HepG2 (cell line): Measurements from ENCODE around the gene CERS6. TPM values are rescaled to one million over a fixed set of nuclear protein-coding genes. Genes with fewer than 3 reads are reported as not detected.

Experiments
- CEBPB ChIP-seq: IDR thresholded peaks from 2 replicates; pipeline ENCODE4 v1.6.1; 2011; ENCODE audit warnings: low read depth, low read length, improper control_type of control experiment, borderline replicate concordance
- EED ChIP-seq: sonication (generic); formaldehyde crosslinking; IDR thresholded peaks from 2 replicates; pipeline ENCODE4 v1.5.0; 2020; ENCODE audit warnings: mild to moderate bottlenecking, missing genetic modification reagents
- MLLT10 ChIP-seq: sonication (generic); formaldehyde crosslinking; IDR thresholded peaks from 2 replicates; pipeline ENCODE4 v1.4.0; 2020; ENCODE audit warnings: missing genetic modification reagents
- NCOR1 ChIP-seq: fragments of 200-600 bp; sonication (generic); IDR thresholded peaks from 2 replicates; pipeline ENCODE4 v1.7.0; 2017; ENCODE audit warnings: antibody characterized with exemption, low read length, borderline replicate concordance
- POGZ ChIP-seq: sonication (generic); formaldehyde crosslinking; IDR thresholded peaks from 2 replicates; pipeline ENCODE4 v1.4.0; 2020; ENCODE audit warnings: mild to moderate bottlenecking, missing genetic modification reagents
- SOX5 ChIP-seq: IDR thresholded peaks from 2 replicates; pipeline ENCODE4 v1.6.1; 2016; ENCODE audit warnings: borderline replicate concordance
- ZSCAN22 ChIP-seq: sonication (generic); formaldehyde crosslinking; IDR thresholded peaks from 2 replicates; pipeline ENCODE4 v1.4.0; 2020; ENCODE audit warnings: mild to moderate bottlenecking, missing genetic modification reagents
- polyA plus RNA-seq, 8 experiments: library from polyadenylated mRNA; depleted of rRNA in 3 of 8; stranded (reverse) in 7 of 8; unstranded in 1 of 8; fragments of >200 nt; fragmentation: Illumina TruSeq in 4 of 8; extraction: Trizol in 4 of 8; gene quantifications; 2 replicates each; pipeline versions ENCODE4 v1.2.1 to v1.2.3, GENCODE V29; 2011 to 2016; ENCODE audit warnings: low read depth in 4 of 8, missing spikeins in 1 of 8, mixed read lengths in 1 of 8; ENCODE audit not compliant: insufficient read depth in 1 of 8
- total RNA-seq, 5 experiments: library from RNA; depleted of rRNA; stranded (reverse); fragments of >200 nt; fragmentation: Illumina TruSeq; extraction: Trizol; gene quantifications; 2 replicates each; pipeline ENCODE4 v1.2.3, GENCODE V29; 2016; ENCODE audit warnings: low read depth in 1 of 5
- TF ChIP-seq, protein P1 (sequence below): sonication (generic); formaldehyde crosslinking; IDR thresholded peaks from 2 replicates; pipeline ENCODE4 v1.4.0; 2020; ENCODE audit warnings: missing genetic modification reagents
- TF ChIP-seq, protein P2 (sequence below): sonication (generic); formaldehyde crosslinking; IDR thresholded peaks from 2 replicates; pipeline ENCODE4 v1.4.0; 2020; ENCODE audit warnings: missing genetic modification reagents, borderline replicate concordance
- TF ChIP-seq, protein P3 (sequence below): IDR thresholded peaks from 2 replicates; pipeline ENCODE4 v1.6.1; 2016; ENCODE audit warnings: low read depth
- TF ChIP-seq, protein P4 (sequence below): IDR thresholded peaks from 2 replicates; pipeline ENCODE4 v1.6.1; 2018; ENCODE audit warnings: missing genetic modification reagents
- TF ChIP-seq, protein P5 (sequence below), 2 experiments: fragments of 450-650 bp in 1 of 2; sonication (generic) in 1 of 2; formaldehyde crosslinking in 1 of 2; IDR thresholded peaks; 2 replicates each; pipeline versions ENCODE4 v1.6.1 to v1.8.0; 2016 to 2022; ENCODE audit warnings: antibody characterized with exemption in 1 of 2, mild to moderate bottlenecking in 1 of 2, missing genetic modification reagents in 1 of 2

Gene CERS6
- total and polyA plus RNA-seq, 2 of the 13 experiments (the other 11 are each of a cell fraction or from before 2014, with no cell fraction given), result 10.1 to 20.3 TPM

DNA sequence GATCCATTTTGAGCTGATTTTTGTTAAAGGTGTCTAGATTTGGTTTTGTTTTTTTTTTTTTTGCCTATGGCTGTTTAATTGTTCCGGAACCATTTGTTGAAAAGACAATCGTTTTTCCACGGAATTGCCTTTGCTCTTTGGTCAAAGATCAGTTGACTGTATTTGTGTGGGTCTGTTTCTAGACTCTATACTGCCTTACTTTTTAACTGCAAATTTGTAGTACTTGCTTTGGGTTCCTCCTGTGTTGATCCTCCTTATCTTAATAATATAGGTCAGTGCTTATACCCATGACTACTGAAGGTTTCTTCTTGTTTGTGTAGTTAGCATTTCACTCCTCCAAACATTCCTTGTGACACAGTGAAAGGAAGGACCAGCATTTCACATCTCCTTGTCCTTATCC, 30.4 kb downstream of the CERS6 start (continued):
- TF ChIP-seq, protein P1, sequence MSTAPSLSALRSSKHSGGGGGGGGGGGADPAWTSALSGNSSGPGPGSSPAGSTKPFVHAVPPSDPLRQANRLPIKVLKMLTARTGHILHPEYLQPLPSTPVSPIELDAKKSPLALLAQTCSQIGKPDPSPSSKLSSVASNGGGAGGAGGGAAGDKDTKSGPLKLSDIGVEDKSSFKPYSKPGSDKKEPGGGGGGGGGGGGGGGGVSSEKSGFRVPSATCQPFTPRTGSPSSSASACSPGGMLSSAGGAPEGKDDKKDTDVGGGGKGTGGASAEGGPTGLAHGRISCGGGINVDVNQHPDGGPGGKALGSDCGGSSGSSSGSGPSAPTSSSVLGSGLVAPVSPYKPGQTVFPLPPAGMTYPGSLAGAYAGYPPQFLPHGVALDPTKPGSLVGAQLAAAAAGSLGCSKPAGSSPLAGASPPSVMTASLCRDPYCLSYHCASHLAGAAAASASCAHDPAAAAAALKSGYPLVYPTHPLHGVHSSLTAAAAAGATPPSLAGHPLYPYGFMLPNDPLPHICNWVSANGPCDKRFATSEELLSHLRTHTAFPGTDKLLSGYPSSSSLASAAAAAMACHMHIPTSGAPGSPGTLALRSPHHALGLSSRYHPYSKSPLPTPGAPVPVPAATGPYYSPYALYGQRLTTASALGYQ (CRISPR knock-in tag), result no peak
- TF ChIP-seq SOX5 (CRISPR knock-in tag) (0 out of 2 replicates have a peak, but pooled peaks have one; percentile 41), EED (no peak), CEBPB (no peak), NCOR1 (peak; percentile 51; the same call in 1 of the 2 replicates), POGZ (CRISPR knock-in tag) (0 out of 2 replicates have a peak, but pooled peaks have one; percentile 26), ZSCAN22 (no peak), MLLT10 (CRISPR knock-in tag) (no peak)
- TF ChIP-seq, protein P2, sequence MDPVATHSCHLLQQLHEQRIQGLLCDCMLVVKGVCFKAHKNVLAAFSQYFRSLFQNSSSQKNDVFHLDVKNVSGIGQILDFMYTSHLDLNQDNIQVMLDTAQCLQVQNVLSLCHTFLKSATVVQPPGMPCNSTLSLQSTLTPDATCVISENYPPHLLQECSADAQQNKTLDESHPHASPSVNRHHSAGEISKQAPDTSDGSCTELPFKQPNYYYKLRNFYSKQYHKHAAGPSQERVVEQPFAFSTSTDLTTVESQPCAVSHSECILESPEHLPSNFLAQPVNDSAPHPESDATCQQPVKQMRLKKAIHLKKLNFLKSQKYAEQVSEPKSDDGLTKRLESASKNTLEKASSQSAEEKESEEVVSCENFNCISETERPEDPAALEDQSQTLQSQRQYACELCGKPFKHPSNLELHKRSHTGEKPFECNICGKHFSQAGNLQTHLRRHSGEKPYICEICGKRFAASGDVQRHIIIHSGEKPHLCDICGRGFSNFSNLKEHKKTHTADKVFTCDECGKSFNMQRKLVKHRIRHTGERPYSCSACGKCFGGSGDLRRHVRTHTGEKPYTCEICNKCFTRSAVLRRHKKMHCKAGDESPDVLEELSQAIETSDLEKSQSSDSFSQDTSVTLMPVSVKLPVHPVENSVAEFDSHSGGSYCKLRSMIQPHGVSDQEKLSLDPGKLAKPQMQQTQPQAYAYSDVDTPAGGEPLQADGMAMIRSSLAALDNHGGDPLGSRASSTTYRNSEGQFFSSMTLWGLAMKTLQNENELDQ (CRISPR knock-in tag), result no peak
- TF ChIP-seq, protein P3, sequence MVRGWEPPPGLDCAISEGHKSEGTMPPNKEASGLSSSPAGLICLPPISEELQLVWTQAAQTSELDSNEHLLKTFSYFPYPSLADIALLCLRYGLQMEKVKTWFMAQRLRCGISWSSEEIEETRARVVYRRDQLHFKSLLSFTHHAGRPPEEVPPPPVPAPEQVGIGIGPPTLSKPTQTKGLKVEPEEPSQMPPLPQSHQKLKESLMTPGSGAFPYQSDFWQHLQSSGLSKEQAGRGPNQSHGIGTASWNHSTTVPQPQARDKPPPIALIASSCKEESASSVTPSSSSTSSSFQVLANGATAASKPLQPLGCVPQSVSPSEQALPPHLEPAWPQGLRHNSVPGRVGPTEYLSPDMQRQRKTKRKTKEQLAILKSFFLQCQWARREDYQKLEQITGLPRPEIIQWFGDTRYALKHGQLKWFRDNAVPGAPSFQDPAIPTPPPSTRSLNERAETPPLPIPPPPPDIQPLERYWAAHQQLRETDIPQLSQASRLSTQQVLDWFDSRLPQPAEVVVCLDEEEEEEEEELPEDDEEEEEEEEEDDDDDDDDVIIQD (CRISPR knock-in tag), result peak; percentile 80; the same call in 1 of the 2 replicates
- TF ChIP-seq, protein P4, sequence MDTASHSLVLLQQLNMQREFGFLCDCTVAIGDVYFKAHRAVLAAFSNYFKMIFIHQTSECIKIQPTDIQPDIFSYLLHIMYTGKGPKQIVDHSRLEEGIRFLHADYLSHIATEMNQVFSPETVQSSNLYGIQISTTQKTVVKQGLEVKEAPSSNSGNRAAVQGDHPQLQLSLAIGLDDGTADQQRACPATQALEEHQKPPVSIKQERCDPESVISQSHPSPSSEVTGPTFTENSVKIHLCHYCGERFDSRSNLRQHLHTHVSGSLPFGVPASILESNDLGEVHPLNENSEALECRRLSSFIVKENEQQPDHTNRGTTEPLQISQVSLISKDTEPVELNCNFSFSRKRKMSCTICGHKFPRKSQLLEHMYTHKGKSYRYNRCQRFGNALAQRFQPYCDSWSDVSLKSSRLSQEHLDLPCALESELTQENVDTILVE (CRISPR knock-in tag), result no peak
- TF ChIP-seq, protein P5, sequence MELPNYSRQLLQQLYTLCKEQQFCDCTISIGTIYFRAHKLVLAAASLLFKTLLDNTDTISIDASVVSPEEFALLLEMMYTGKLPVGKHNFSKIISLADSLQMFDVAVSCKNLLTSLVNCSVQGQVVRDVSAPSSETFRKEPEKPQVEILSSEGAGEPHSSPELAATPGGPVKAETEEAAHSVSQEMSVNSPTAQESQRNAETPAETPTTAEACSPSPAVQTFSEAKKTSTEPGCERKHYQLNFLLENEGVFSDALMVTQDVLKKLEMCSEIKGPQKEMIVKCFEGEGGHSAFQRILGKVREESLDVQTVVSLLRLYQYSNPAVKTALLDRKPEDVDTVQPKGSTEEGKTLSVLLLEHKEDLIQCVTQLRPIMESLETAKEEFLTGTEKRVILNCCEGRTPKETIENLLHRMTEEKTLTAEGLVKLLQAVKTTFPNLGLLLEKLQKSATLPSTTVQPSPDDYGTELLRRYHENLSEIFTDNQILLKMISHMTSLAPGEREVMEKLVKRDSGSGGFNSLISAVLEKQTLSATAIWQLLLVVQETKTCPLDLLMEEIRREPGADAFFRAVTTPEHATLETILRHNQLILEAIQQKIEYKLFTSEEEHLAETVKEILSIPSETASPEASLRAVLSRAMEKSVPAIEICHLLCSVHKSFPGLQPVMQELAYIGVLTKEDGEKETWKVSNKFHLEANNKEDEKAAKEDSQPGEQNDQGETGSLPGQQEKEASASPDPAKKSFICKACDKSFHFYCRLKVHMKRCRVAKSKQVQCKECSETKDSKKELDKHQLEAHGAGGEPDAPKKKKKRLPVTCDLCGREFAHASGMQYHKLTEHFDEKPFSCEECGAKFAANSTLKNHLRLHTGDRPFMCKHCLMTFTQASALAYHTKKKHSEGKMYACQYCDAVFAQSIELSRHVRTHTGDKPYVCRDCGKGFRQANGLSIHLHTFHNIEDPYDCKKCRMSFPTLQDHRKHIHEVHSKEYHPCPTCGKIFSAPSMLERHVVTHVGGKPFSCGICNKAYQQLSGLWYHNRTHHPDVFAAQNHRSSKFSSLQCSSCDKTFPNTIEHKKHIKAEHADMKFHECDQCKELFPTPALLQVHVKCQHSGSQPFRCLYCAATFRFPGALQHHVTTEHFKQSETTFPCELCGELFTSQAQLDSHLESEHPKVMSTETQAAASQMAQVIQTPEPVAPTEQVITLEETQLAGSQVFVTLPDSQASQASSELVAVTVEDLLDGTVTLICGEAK (IDR thresholded peaks at IDR 0.05), result peak; percentile 50
- TF ChIP-seq, protein P5 (CRISPR knock-in tag; IDR thresholded peaks at IDR 0.05), result no peak; the same call in 1 of the 2 replicates
